T-helper 1 cell treated with Interleukin-12 subunit alpha and Interleukin-12 subunit beta and Interleukin-4 antibody, amounts not matched to agents 30 ng/mL and 1 ng/mL, for 36 hours (primary cell): ENCODE measurements around the gene RFX3. TPM values are rescaled to one million over a fixed set of nuclear protein-coding genes. Genes with fewer than 3 reads are reported as not detected.

Source experiments
- intact Hi-C: fragments of 100-400 bp; cut with micrococcal nuclease; formaldehyde crosslinking; loops from one replicate; pipeline ENCODE4 v1.15.1; 2024
- total RNA-seq: library from RNA; stranded (reverse); gene quantifications from 2 replicates; pipeline ENCODE4 v1.2.3, GENCODE V29; 2022

The RFX3 gene
- total RNA-seq, 1 donor from 2014 or later, result 13.5 TPM

DNA sequence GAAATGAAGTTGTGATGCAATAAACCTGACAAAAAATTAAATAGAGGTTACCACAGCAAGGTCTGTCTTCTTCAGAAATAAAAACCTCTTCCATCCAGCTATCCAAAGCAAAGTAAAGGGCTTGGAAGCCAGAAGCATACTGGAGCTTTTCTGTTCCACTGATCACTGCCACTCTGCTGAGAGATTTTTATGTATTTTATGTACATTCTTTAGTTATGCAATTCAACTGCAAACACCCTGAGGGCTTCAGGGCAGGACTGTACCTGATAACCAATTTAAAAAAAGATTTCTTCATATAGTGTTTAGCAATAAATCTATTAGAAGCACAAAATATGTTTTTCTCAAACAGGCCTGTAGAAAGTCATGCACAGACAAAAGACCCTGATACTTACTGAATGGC, 355.0 kb downstream of the RFX3 start:
- intact Hi-C loops, result no loop called here
